GM18951 (cell line): ENCODE data around the gene GSDMA.

Source experiments
- POLR2A ChIP-seq: IDR thresholded peaks from 4 replicates; pipeline ENCODE4 v1.6.1; 2011; ENCODE audit warnings: mild to moderate bottlenecking; ENCODE audit not compliant: insufficient read length, insufficient read depth; ENCODE audit errors: extremely low read depth
- in situ Hi-C: fragments of 300-500 bp; cut with MboI; formaldehyde crosslinking; loops from one replicate; pipeline ENCODE4 v1.12.0; 2022; ENCODE audit warnings: low sequenced_read_pairs, mixed read lengths, inconsistent platforms; ENCODE audit not compliant: unreplicated experiment

Gene GSDMA

GRCh38 chr17:39926135-39926587, 36.6 kb upstream of the GSDMA start:
- TF ChIP-seq POLR2A = no peak
- in situ Hi-C loops = no loop called here

GRCh38 chr17:39926588-39927100, 36.2 kb upstream of the GSDMA start:
- peak; percentile 30 for TF ChIP-seq POLR2A
- in situ Hi-C loops = no loop called here

GRCh38 chr17:39927101-39927928, 35.5 kb upstream of the GSDMA start, which contains the start of the genes LRRC3C and ORMDL3:
TSS of gene LRRC3C (plus strand) at chr17:39927732. CDS start at chr17:39941524, 13,792 bp downstream.
TSS of gene ORMDL3 (minus strand) at chr17:39927601. CDS start at chr17:39924203, 3,398 bp downstream.
- TF ChIP-seq POLR2A = peak; percentile 73
- in situ Hi-C loops = no loop called here

GRCh38 chr17:39927929-39928857, 34.6 kb upstream of the GSDMA start:
- in situ Hi-C loops = no loop called here
- no peak for TF ChIP-seq POLR2A

GRCh38 chr17:39928858-39929645, 33.8 kb upstream of the GSDMA start:
- in situ Hi-C loops = no loop called here
- TF ChIP-seq POLR2A = no peak

GRCh38 chr17:39929646-39930407, 33.0 kb upstream of the GSDMA start:
- TF ChIP-seq POLR2A = no peak
- in situ Hi-C loops = no loop called here

GRCh38 chr17:39933912-39934311, 28.9 kb upstream of the GSDMA start:
- no peak for TF ChIP-seq POLR2A
- in situ Hi-C loops = no loop called here

- in situ Hi-C loops = no loop called here
Observed at GRCh38 chr17:39934324-39934723, 28.5 kb upstream of the GSDMA start.

GRCh38 chr17:39935909-39936308, 26.9 kb upstream of the GSDMA start:
- TF ChIP-seq POLR2A = no peak
- in situ Hi-C loops = no loop called here

More at GRCh38 chr17:39934324-39934723, 28.5 kb upstream of the GSDMA start:
- TF ChIP-seq POLR2A = no peak

GRCh38 chr17:39937447-39937846, 25.4 kb upstream of the GSDMA start:
- TF ChIP-seq POLR2A = no peak
- in situ Hi-C loops = no loop called here

- TF ChIP-seq POLR2A = no peak
- in situ Hi-C loops = no loop called here
Observed at GRCh38 chr17:39938140-39938869, 24.5 kb upstream of the GSDMA start.
